Central memory CD8-positive, alpha-beta T cell (primary cell): Measurements from ENCODE around the gene CPNE8.

ENCODE experiments used
- ATAC-seq: fragments of 150-1000 bp; cut with Tn5 transposase; replicated peaks from 2 replicates; pipeline ENCODE4 v1.10.0; 2022; ENCODE audit warnings: mild to moderate bottlenecking, moderate FRiP score, moderate number of reproducible peaks; ENCODE audit not compliant: poor library complexity, severe bottlenecking; ENCODE audit errors: extremely low read depth
- DNase-seq, 2 donors: peaks; one replicate each; pipeline ENCODE4 v3.0.0; 2021; ENCODE audit warnings: low spot score in 2 of 2
- H3K27ac Mint-ChIP-seq: one replicate; pipeline ENCODE4 v1.8.0; 2022; ENCODE audit warnings: low read depth, mild to moderate bottlenecking, moderate library complexity, mixed read lengths
- H3K27me3 Mint-ChIP-seq: one replicate; pipeline ENCODE4 v1.8.0; 2022; ENCODE audit warnings: mixed read lengths
- H3K36me3 Mint-ChIP-seq: one replicate; pipeline ENCODE4 v1.8.0; 2022; ENCODE audit warnings: mild to moderate bottlenecking, moderate library complexity, mixed read lengths; ENCODE audit not compliant: insufficient read depth
- H3K4me1 Mint-ChIP-seq: one replicate; pipeline ENCODE4 v1.8.0; 2022; ENCODE audit warnings: mixed read lengths
- H3K4me3 Mint-ChIP-seq: one replicate; pipeline ENCODE4 v1.8.0; 2022; ENCODE audit warnings: mild to moderate bottlenecking, moderate library complexity, mixed read lengths
- H3K9me3 Mint-ChIP-seq: one replicate; pipeline ENCODE4 v1.8.0; 2022; ENCODE audit warnings: mixed read lengths

The CPNE8 gene

GRCh38 chr12:38690646-38691045, 214.7 kb downstream of the CPNE8 start:
- no peaks in the 10 kb centered on the region for H3K27me3 Mint-ChIP-seq
- H3K27ac Mint-ChIP-seq: no peak overlapping the region
- H3K4me1 Mint-ChIP-seq: no peaks in the 10 kb centered on the region
- H3K36me3 Mint-ChIP-seq: peaks cover 4% of the 10 kb centered on the region
- no peak for DNase-seq
- H3K4me3 Mint-ChIP-seq: no peak overlapping the region
- no peaks in the 10 kb centered on the region for H3K9me3 Mint-ChIP-seq
- no peak for ATAC-seq

DNA sequence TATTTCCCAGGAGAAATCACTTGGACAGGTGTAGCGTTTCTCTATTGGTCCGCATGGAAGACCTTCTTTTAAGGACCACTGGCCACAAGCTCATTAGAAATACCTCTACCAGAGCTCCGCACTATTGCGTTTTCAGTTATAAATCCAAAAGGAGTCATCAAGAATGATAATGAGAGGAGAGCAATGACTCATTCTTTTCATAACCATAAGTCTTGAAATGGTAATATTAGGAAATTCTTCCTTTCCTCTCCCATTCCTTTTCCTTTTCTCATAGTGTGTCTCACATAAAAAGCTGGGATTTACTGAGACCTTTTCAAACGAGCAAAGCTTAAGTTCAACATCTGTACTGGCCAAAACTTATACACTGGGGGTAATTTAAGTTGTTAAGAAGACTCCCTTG, 215.7 kb downstream of the CPNE8 start:
- no peaks in the 10 kb centered on the region for H3K4me1 Mint-ChIP-seq
- H3K36me3 Mint-ChIP-seq: peaks cover 9% of the 10 kb centered on the region
- DNase-seq (no peak), ATAC-seq (no peak)
- no peak overlapping the region for H3K4me3 Mint-ChIP-seq
- H3K27ac Mint-ChIP-seq: no peak overlapping the region
- no peaks in the 10 kb centered on the region for H3K9me3 Mint-ChIP-seq
- H3K27me3 Mint-ChIP-seq: no peaks in the 10 kb centered on the region

GRCh38 chr12:38689195-38689594, 216.2 kb downstream of the CPNE8 start:
- no peak overlapping the region for H3K4me3 Mint-ChIP-seq
- no peak overlapping the region for H3K27ac Mint-ChIP-seq
- no peaks in the 10 kb centered on the region for H3K4me1 Mint-ChIP-seq
- DNase-seq (no peak), ATAC-seq (no peak)
- H3K9me3 Mint-ChIP-seq: no peaks in the 10 kb centered on the region
- peaks cover 9% of the 10 kb centered on the region for H3K36me3 Mint-ChIP-seq
- H3K27me3 Mint-ChIP-seq: no peaks in the 10 kb centered on the region

GRCh38 chr12:38682521-38682920, 222.9 kb downstream of the CPNE8 start:
- ATAC-seq (no peak), DNase-seq (no peak)
- Mint-ChIP-seq H3K4me3 (no peak overlapping the region), H3K27ac (no peak overlapping the region), H3K4me1 (no peaks in the 10 kb centered on the region), H3K27me3 (no peaks in the 10 kb centered on the region), H3K36me3 (peaks cover 9% of the 10 kb centered on the region), H3K9me3 (no peaks in the 10 kb centered on the region)

DNA sequence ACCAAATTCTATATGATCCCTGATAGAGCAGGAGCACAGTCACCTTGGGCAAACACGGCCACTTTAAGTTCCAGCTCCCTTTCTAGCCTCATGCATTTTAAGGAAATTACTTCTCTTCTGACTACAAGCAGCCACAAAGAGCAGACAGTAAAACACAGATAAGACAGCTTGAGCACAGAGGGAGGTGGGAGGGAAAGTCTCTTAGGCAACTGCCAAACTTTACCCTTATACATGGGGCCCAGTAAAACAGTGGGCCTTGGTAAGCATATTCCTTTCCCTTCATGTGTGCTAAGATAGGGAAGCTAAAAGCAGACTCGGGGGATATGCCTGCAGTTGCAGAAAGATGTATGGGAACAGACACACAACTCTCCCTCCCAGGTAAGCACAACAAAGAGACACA, 235.9 kb downstream of the CPNE8 start:
- Mint-ChIP-seq H3K4me3 (no peak overlapping the region), H3K4me1 (no peaks in the 10 kb centered on the region), H3K36me3 (peaks cover 4% of the 10 kb centered on the region), H3K27ac (no peak overlapping the region), H3K9me3 (no peaks in the 10 kb centered on the region), H3K27me3 (no peaks in the 10 kb centered on the region)
- ATAC-seq: no peak
- DNase-seq: no peak

DNA sequence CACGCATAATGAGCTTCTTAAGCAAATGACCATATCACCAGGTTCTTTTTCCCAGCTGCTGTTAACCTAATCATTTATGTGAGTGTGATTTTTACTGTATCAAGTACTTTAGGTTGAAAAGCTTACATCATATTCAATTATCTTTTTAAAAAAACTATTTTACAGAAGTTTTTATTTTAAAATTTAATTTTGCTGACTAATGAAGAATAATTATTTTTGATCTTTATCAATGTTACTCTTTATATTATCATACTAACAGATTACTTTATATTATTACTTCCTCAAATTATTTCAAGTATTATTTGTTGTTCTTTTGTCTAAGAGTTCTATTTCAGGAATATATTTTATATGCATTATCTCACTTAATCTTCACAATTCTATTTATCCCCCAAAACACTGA, 236.3 kb downstream of the CPNE8 start:
- no peaks in the 10 kb centered on the region for H3K4me1 Mint-ChIP-seq
- DNase-seq (no peak), ATAC-seq (no peak)
- H3K27ac Mint-ChIP-seq: no peak overlapping the region
- H3K27me3 Mint-ChIP-seq: no peaks in the 10 kb centered on the region
- no peak overlapping the region for H3K4me3 Mint-ChIP-seq
- peaks cover 4% of the 10 kb centered on the region for H3K36me3 Mint-ChIP-seq
- H3K9me3 Mint-ChIP-seq: no peaks in the 10 kb centered on the region

- peaks cover 14% of the 10 kb centered on the region for H3K9me3 Mint-ChIP-seq
- H3K36me3 Mint-ChIP-seq: peaks cover 4% of the 10 kb centered on the region
- H3K27ac Mint-ChIP-seq: no peak overlapping the region
- H3K27me3 Mint-ChIP-seq: no peaks in the 10 kb centered on the region
- no peak overlapping the region for H3K4me3 Mint-ChIP-seq
- H3K4me1 Mint-ChIP-seq: no peaks in the 10 kb centered on the region
- DNase-seq: no peak
- no peak for ATAC-seq
These were observed 239.0 kb downstream of the CPNE8 start for GRCh38 chr12:38666425-38666824.

DNA sequence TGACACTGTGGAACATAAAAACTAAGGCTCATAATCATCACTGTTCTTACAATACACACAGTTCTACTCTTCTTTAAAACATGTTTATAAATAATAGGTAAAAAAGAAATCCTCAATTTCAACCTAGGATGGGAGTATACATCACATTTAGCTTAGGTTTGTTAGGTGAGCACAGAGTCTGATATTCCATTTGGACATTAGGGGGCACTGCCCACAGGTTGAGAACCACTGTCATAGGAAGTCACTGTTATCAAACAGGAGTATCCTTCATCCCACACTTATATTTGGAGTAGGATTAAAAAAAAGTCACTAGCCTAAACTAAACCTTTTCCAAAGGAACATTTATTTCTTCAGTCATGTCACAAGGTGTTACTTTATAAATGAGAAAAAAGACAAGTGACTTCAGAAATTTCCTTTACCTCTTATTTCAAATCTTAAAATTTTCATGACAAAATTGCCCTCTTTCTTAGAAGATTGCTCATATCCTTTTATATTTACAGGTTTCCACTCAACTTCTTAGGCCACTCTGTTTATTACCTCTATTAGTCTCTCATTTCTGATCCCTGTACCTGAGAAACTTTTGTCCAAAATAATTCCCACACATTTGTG, 240.6 kb downstream of the CPNE8 start:
- DNase-seq (no peak), ATAC-seq (no peak)
- H3K27ac Mint-ChIP-seq: no peak overlapping the region
- peaks cover 4% of the 10 kb centered on the region for H3K36me3 Mint-ChIP-seq
- no peaks in the 10 kb centered on the region for H3K4me1 Mint-ChIP-seq
- H3K27me3 Mint-ChIP-seq: no peaks in the 10 kb centered on the region
- no peak overlapping the region for H3K4me3 Mint-ChIP-seq
- H3K9me3 Mint-ChIP-seq: peaks cover 14% of the 10 kb centered on the region

DNA sequence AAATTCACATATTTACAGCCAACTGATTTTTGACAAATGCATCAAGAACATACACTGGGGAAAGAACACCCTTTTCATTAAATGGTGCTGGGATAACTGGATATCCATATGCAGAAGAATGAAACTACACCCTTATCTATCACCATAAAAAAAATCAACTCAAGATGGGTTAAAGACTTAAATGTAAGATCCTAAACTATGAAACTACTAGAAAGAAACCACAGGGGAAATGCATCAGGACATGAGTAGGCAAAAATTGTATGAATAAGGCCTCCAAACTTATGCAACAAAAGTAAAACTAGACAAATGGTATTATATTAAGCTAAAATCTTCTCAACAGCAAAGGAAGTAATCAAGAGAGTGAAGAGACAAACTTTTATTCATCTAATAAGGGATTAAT, 242.6 kb downstream of the CPNE8 start:
- DNase-seq: no peak
- H3K27ac Mint-ChIP-seq: no peak overlapping the region
- peaks cover 8% of the 10 kb centered on the region for H3K4me1 Mint-ChIP-seq
- no peak overlapping the region for H3K4me3 Mint-ChIP-seq
- H3K9me3 Mint-ChIP-seq: peaks cover 14% of the 10 kb centered on the region
- H3K36me3 Mint-ChIP-seq: peaks cover 4% of the 10 kb centered on the region
- no peak for ATAC-seq
- H3K27me3 Mint-ChIP-seq: no peaks in the 10 kb centered on the region

DNA sequence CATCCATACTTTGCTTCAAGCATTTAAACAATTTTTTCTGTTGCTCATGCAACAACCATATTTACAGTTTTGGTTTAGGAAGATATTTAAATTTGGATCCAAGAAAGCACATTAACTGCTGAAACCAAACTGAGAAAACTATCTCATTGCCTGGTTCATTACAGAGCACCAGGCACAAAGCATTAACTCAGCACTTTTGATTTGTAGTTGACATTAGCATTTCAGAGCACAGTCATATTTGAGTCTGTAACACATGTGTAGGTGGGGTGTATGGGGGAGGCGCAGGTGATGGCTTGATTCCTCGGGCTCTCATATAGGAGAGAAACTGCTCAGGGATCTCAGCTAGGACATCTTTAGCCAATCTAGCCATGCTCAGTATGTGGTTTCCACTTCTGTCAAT, 251.7 kb downstream of the CPNE8 start:
- no peak overlapping the region for H3K27ac Mint-ChIP-seq
- no peak for DNase-seq
- no peak overlapping the region for H3K4me3 Mint-ChIP-seq
- no peak for ATAC-seq
- H3K9me3 Mint-ChIP-seq: no peaks in the 10 kb centered on the region
- H3K4me1 Mint-ChIP-seq: peaks cover 6% of the 10 kb centered on the region
- H3K27me3 Mint-ChIP-seq: no peaks in the 10 kb centered on the region
- H3K36me3 Mint-ChIP-seq: peaks cover 3% of the 10 kb centered on the region

- H3K4me3 Mint-ChIP-seq: no peak overlapping the region
- no peaks in the 10 kb centered on the region for H3K4me1 Mint-ChIP-seq
- DNase-seq: no peak
- no peak overlapping the region for H3K27ac Mint-ChIP-seq
- H3K27me3 Mint-ChIP-seq: no peaks in the 10 kb centered on the region
- no peak for ATAC-seq
- no peaks in the 10 kb centered on the region for H3K9me3 Mint-ChIP-seq
- peaks cover 3% of the 10 kb centered on the region for H3K36me3 Mint-ChIP-seq
These were observed 256.6 kb downstream of the CPNE8 start for GRCh38 chr12:38648813-38649212.

- Mint-ChIP-seq H3K36me3 (no peaks in the 10 kb centered on the region), H3K9me3 (no peaks in the 10 kb centered on the region), H3K27ac (no peak overlapping the region), H3K27me3 (no peaks in the 10 kb centered on the region), H3K4me3 (no peak overlapping the region), H3K4me1 (no peaks in the 10 kb centered on the region)
- no peak for DNase-seq
- no peak for ATAC-seq
These were observed 259.2 kb downstream of the CPNE8 start for GRCh38 chr12:38646146-38646545.

GRCh38 chr12:38639625-38640024, 265.8 kb downstream of the CPNE8 start:
- no peak for ATAC-seq
- Mint-ChIP-seq H3K4me1 (no peaks in the 10 kb centered on the region), H3K36me3 (peaks cover 2% of the 10 kb centered on the region), H3K27ac (no peak overlapping the region), H3K4me3 (no peak overlapping the region), H3K27me3 (no peaks in the 10 kb centered on the region), H3K9me3 (peaks cover 5% of the 10 kb centered on the region)
- DNase-seq: no peak

DNA sequence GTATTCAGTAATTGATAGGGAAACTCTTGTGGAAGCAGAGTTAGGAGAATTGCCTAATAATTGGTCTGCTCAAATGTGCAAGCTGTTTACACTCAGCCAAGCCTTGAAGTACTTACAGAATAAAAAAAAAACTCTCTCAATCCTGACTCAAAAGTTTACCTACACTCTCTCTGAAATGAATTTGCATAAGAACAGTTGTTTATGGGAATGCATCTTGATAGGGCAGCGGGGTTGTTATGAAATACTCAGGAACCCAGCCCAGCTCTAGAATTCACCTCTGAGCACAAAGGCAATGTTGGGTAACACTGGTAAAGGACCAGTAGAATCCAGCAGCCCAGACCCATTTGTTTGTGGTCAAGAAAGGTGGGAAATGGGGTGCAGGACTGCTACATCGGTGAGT, 267.0 kb downstream of the CPNE8 start:
- no peak overlapping the region for H3K27ac Mint-ChIP-seq
- H3K4me1 Mint-ChIP-seq: no peaks in the 10 kb centered on the region
- DNase-seq (no peak), ATAC-seq (no peak)
- peaks cover 2% of the 10 kb centered on the region for H3K36me3 Mint-ChIP-seq
- no peaks in the 10 kb centered on the region for H3K27me3 Mint-ChIP-seq
- no peak overlapping the region for H3K4me3 Mint-ChIP-seq
- peaks cover 5% of the 10 kb centered on the region for H3K9me3 Mint-ChIP-seq
